MM.1S (cell line): ENCODE measurements around the gene PPP2R2C.

ENCODE experiments used
- DNase-seq: peaks from one replicate; pipeline ENCODE4 v3.0.0-alpha.2; 2015
- H2AFZ ChIP-seq: fragments of 300-600 bp; sonication (generic); 2 replicates; pipeline ENCODE4 v1.6.0; 2016; ENCODE audit warnings: antibody characterized with exemption, low read length
- H3F3A ChIP-seq: fragments of 300-600 bp; sonication (generic); 2 replicates; pipeline ENCODE4 v1.6.1; 2016; ENCODE audit warnings: mild to moderate bottlenecking, antibody characterized with exemption, low read length, moderate library complexity, mixed read lengths; ENCODE audit not compliant: insufficient read depth
- H3K27ac ChIP-seq: fragments of 300-600 bp; sonication (generic); 2 replicates; pipeline ENCODE4 v1.5.1; 2016; ENCODE audit warnings: mild to moderate bottlenecking, low read length
- H3K27me3 ChIP-seq: fragments of 300-600 bp; sonication (generic); replicated peaks from 2 replicates; pipeline ENCODE4 v1.6.0; 2016; ENCODE audit warnings: low read length; ENCODE audit not compliant: insufficient read depth
- H3K36me3 ChIP-seq: fragments of 300-600 bp; sonication (generic); replicated peaks from 2 replicates; pipeline ENCODE4 v1.6.1; 2016; ENCODE audit warnings: mild to moderate bottlenecking, low read length, mixed read lengths; ENCODE audit not compliant: insufficient read depth
- H3K4me1 ChIP-seq: fragments of 300-600 bp; sonication (generic); 2 replicates; pipeline ENCODE4 v1.6.1; 2016; ENCODE audit warnings: low read length, mixed read lengths
- H3K4me2 ChIP-seq: fragments of 300-600 bp; sonication (generic); 2 replicates; pipeline ENCODE4 v1.6.0; 2016; ENCODE audit warnings: low read depth, low read length
- H3K4me3 ChIP-seq: fragments of 300-600 bp; sonication (generic); 2 replicates; pipeline ENCODE4 v1.5.1; 2016; ENCODE audit warnings: low read length, mixed read lengths
- H3K79me2 ChIP-seq: fragments of 300-600 bp; sonication (generic); 2 replicates; pipeline ENCODE4 v1.6.1; 2016; ENCODE audit warnings: mixed run types, low read length, mixed read lengths
- H3K9ac ChIP-seq: fragments of 300-600 bp; sonication (generic); 2 replicates; pipeline ENCODE4 v1.6.1; 2016; ENCODE audit warnings: low read length, mixed read lengths
- H3K9me2 ChIP-seq: fragments of 300-600 bp; sonication (generic); replicated peaks from 2 replicates; pipeline ENCODE4 v1.6.1; 2016; ENCODE audit warnings: mild to moderate bottlenecking, low read length, mixed read lengths; ENCODE audit not compliant: insufficient read depth
- H3K9me3 ChIP-seq: fragments of 300-600 bp; sonication (generic); replicated peaks from 2 replicates; pipeline ENCODE4 v1.6.1; 2016; ENCODE audit warnings: mild to moderate bottlenecking, low read length, mixed read lengths; ENCODE audit not compliant: insufficient read depth
- H4K20me1 ChIP-seq: fragments of 300-600 bp; sonication (generic); 2 replicates; pipeline ENCODE4 v1.6.1; 2016; ENCODE audit warnings: mild to moderate bottlenecking, low read length, moderate library complexity, mixed read lengths; ENCODE audit not compliant: insufficient read depth
- EZH2 ChIP-seq: fragments of 300-600 bp; sonication (generic); optimal IDR thresholded peaks from 2 replicates; pipeline ENCODE3; 2017; ENCODE audit warnings: low read depth, mild to moderate bottlenecking, antibody characterized with exemption, low read length, mixed read lengths
- EZH2phosphoT487 ChIP-seq: fragments of 300-600 bp; sonication (generic); IDR thresholded peaks from 2 replicates; pipeline ENCODE4 v1.6.1; 2018; ENCODE audit warnings: antibody characterized with exemption, low read length
- TF ChIP-seq, protein P1 (sequence below): fragments of 300-600 bp; sonication (generic); IDR thresholded peaks from 2 replicates; pipeline ENCODE4 v1.5.1; 2016; ENCODE audit warnings: antibody characterized with exemption, low read length, mixed read lengths

Gene PPP2R2C

DNA sequence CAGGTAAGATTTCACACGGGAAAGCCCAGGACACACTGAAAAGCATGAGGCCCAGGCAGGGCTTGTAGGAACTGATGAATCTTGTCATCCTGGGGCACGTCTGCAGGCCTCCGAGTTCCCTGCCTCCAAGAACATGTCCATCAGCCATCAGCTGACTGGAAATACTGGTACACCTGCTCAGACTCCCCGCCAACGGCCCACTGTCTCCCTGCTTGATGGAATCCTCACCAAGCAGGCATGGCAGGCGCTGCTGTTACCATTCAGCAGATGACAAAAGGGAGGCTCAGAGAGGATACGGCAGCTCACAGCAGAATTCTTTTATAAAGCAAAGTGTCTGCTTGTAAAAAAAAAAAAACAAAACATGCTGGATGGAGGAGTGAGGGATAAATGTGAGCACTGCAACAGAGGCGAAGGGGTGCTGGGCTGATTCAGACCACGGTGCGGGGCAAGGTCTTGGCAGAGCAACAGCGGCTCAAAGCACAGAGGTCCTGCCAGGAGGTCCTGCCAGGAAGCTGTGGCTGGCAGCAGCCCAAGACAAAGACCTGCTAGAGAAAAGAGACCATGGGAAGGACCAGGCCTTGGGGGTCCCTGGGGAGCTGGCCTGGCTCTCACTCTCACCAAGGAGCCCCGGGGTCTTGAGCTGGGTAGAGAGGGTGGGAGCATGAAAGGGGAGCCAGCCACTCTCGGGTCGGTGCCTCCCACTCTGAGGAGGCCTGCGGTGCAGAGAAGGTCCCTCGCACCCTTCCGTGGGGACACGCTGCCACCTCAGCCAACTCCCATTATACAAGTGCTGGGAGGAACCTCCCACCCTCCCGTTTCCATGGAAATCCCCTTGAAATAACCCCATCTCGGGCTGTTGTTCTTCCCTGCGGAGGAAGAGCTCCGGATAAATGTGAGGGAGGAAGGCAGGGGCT lies 25.6 kb downstream of the PPP2R2C start:
- H3K36me3 ChIP-seq = no peaks in the 10 kb centered on the region
- no peak overlapping the region for H3K9ac ChIP-seq
- no peaks in the 10 kb centered on the region for H4K20me1 ChIP-seq
- H3K27me3 ChIP-seq = peaks cover 97% of the 10 kb centered on the region
- no peak for DNase-seq
- H3K27ac ChIP-seq = no peak overlapping the region
- no peak overlapping the region for H2AFZ ChIP-seq
- TF ChIP-seq EZH2 = no peak
- TF ChIP-seq, protein P1, sequence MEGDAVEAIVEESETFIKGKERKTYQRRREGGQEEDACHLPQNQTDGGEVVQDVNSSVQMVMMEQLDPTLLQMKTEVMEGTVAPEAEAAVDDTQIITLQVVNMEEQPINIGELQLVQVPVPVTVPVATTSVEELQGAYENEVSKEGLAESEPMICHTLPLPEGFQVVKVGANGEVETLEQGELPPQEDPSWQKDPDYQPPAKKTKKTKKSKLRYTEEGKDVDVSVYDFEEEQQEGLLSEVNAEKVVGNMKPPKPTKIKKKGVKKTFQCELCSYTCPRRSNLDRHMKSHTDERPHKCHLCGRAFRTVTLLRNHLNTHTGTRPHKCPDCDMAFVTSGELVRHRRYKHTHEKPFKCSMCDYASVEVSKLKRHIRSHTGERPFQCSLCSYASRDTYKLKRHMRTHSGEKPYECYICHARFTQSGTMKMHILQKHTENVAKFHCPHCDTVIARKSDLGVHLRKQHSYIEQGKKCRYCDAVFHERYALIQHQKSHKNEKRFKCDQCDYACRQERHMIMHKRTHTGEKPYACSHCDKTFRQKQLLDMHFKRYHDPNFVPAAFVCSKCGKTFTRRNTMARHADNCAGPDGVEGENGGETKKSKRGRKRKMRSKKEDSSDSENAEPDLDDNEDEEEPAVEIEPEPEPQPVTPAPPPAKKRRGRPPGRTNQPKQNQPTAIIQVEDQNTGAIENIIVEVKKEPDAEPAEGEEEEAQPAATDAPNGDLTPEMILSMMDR = no peak
- no peaks in the 10 kb centered on the region for H3K9me2 ChIP-seq
- no peak overlapping the region for H3K4me3 ChIP-seq
- no peaks in the 10 kb centered on the region for H3K4me1 ChIP-seq
- H3K4me2 ChIP-seq = no peak overlapping the region
- H3F3A ChIP-seq = no peaks in the 10 kb centered on the region
- no peaks in the 10 kb centered on the region for H3K79me2 ChIP-seq
- no peaks in the 10 kb centered on the region for H3K9me3 ChIP-seq

DNA sequence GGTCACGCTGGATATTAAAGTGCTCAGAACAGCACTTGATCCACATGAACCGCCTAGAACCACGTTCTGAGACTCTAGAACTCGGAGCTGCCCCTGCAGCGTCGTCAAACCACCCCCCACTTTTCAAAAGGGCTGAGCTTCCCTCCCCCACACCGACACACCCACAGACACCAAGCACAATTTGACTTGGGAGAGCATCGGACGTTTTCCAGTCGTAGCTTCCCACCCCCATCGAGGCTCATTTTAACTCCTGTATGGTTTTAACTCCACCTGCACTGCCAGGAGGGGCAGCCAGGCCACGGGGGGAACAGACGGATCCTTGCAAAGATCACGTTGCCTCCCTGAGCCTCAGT lies 26.3 kb downstream of the PPP2R2C start:
- no peaks in the 10 kb centered on the region for H3K79me2 ChIP-seq
- H2AFZ ChIP-seq = no peak overlapping the region
- H3K9me3 ChIP-seq = no peaks in the 10 kb centered on the region
- no peaks in the 10 kb centered on the region for H3F3A ChIP-seq
- H3K36me3 ChIP-seq = no peaks in the 10 kb centered on the region
- no peaks in the 10 kb centered on the region for H3K4me1 ChIP-seq
- H3K9me2 ChIP-seq = no peaks in the 10 kb centered on the region
- no peak for DNase-seq
- no peak overlapping the region for H3K4me3 ChIP-seq
- TF ChIP-seq EZH2phosphoT487 (no peak), EZH2 (no peak)
- TF ChIP-seq, protein P1 = no peak
- H3K27me3 ChIP-seq = peaks cover 99% of the 10 kb centered on the region
- no peak overlapping the region for H3K4me2 ChIP-seq
- H3K27ac ChIP-seq = no peak overlapping the region
- H3K9ac ChIP-seq = no peak overlapping the region
- H4K20me1 ChIP-seq = no peaks in the 10 kb centered on the region

DNA sequence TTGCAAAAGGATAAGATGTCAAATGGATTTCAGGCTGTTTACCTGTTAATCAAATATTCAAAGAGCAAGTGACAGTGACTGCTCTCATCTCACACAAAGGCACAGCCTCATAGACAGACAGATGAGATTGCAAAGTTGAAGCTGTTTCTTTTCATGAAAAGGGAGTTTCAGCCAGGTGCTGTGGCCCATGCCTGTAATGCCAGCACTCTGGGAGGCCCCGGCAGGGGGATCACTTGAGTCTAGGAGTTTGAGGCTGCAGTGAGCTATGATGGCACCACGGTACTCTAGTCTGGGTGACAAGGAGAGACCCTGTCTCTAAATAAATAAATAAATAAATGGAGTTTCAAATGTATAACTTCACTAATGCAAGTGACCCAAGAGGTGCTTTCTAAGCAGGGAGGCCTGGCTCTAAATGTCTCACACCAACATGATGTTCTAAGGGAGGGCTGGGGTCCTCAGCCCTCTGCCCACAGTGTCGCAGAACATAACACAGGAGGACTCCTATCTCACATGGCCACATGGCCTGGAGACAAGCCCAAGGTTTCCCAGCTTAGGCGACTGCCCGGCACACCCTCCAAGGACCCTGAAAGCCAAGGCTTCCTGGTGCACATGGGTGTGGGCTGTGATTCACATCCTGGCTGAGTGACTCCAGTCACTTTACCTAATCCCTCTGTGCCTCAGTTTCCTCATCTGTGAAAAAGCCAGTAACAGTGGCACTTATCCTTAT lies 26.8 kb downstream of the PPP2R2C start:
- Histone ChIP-seq H3K27me3 (peaks cover 99% of the 10 kb centered on the region), H4K20me1 (no peaks in the 10 kb centered on the region), H3K27ac (no peak overlapping the region), H3K9ac (no peak overlapping the region), H3K36me3 (no peaks in the 10 kb centered on the region), H3K9me3 (no peaks in the 10 kb centered on the region), H3K4me1 (no peaks in the 10 kb centered on the region), H3K79me2 (no peaks in the 10 kb centered on the region), H3F3A (no peaks in the 10 kb centered on the region), H2AFZ (no peak overlapping the region), H3K4me2 (no peak overlapping the region), H3K4me3 (no peak overlapping the region), H3K9me2 (no peaks in the 10 kb centered on the region)
- DNase-seq = no peak
- TF ChIP-seq EZH2phosphoT487 = no peak
- TF ChIP-seq, protein P1 = no peak
- no peak for TF ChIP-seq EZH2
